Skeletal muscle tissue (tissue), 4 donors: ENCODE measurements around the gene PDF. TPM values are rescaled to one million over a fixed set of nuclear protein-coding genes. Genes with fewer than 3 reads are reported as not detected.

Experiments
- H3K27ac ChIP-seq: one replicate; pipeline ENCODE4 v1.7.0; 2013; ENCODE audit warnings: mild to moderate bottlenecking, low read depth, low read length, inconsistent platforms
- H3K27me3 ChIP-seq, 3 donors: one replicate each; pipeline ENCODE4 v1.7.0; 2013; ENCODE audit warnings: low read length in 3 of 3; ENCODE audit not compliant: control insufficient read depth in 3 of 3, insufficient read depth in 3 of 3
- H3K36me3 ChIP-seq, 3 donors: one replicate each; pipeline ENCODE4 v1.7.0; 2013; ENCODE audit warnings: low read length in 3 of 3; ENCODE audit not compliant: control insufficient read depth in 3 of 3, insufficient read depth in 3 of 3
- H3K4me1 ChIP-seq, 3 donors: one replicate each; pipeline ENCODE4 v1.7.0; 2013; ENCODE audit warnings: low read length in 3 of 3, mild to moderate bottlenecking in 3 of 3; ENCODE audit not compliant: control insufficient read depth in 3 of 3, insufficient read depth in 3 of 3
- H3K4me3 ChIP-seq, 3 donors: one replicate each; pipeline ENCODE4 v1.7.0; 2013; ENCODE audit warnings: low read length in 3 of 3
- H3K9ac ChIP-seq, 3 donors: one replicate each; pipeline ENCODE4 v1.7.0; 2013; ENCODE audit warnings: low read length in 3 of 3, mild to moderate bottlenecking in 3 of 3, moderate library complexity in 2 of 3, low read depth in 1 of 3
- H3K9me3 ChIP-seq, 3 donors: one replicate each; pipeline ENCODE4 v1.7.0; 2013; ENCODE audit warnings: low read length in 3 of 3; ENCODE audit not compliant: control insufficient read depth in 3 of 3
- total RNA-seq: library from RNA; depleted of rRNA; stranded (reverse); fragments of >200 nt; gene quantifications from one replicate; pipeline ENCODE4 v1.2.3, GENCODE V29; 2014
- donor health status: Osteomylitis.

PDF gene
- total RNA-seq, 1 donor from 2014 or later: 6.8 TPM

DNA sequence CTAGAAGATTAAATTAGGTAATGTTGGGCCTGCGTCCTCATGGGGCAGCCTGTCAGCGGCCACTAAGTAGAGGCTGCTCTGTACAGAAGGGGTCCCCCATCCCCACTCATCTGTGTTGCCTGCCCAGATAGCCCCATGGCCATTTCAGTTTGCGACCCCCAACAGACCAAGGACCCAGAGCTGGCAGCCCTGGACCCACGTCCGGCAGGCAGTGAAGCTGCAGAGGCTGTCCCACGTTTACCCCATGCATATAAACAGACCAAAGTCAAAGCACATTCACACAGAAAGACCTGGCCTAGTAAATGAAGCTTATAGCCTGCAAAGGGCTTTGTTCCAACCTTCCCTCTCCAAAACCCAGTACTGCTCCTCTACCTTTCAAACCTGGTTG is 4.6 kb downstream of the PDF start:
- H3K4me1 ChIP-seq: peaks cover 40 to 68% (median 60%) of the 10 kb centered on the region in 3 donors
- no peaks in the 10 kb centered on the region for H3K9me3 ChIP-seq
- peak overlapping the region in 2 of 3 donors; percentile 44 to 71 for H3K9ac ChIP-seq
- H3K4me3 ChIP-seq: peak overlapping the region; percentile 30 to 57 (median 48)
- peaks cover 39 to 45% (median 43%) of the 10 kb centered on the region in 3 donors for H3K36me3 ChIP-seq
- H3K27me3 ChIP-seq: no peaks in the 10 kb centered on the region
- peak overlapping the region; percentile 86 for H3K27ac ChIP-seq

GRCh38 chr16:69324585-69325253 is 5.7 kb downstream of the PDF start:
- Histone ChIP-seq H3K9ac (peak overlapping the region in 1 of 3 donors; percentile 64), H3K27ac (peak overlapping the region; percentile 86), H3K4me3 (peak overlapping the region in 1 of 3 donors; percentile 6), H3K27me3 (no peaks in the 10 kb centered on the region), H3K4me1 (peaks cover 40 to 68% (median 58%) of the 10 kb centered on the region in 3 donors), H3K36me3 (peaks cover 49 to 56% (median 53%) of the 10 kb centered on the region in 3 donors), H3K9me3 (no peaks in the 10 kb centered on the region)

GRCh38 chr16:69324013-69324531 is 6.3 kb downstream of the PDF start:
- H3K9me3 ChIP-seq: no peaks in the 10 kb centered on the region
- H3K27ac ChIP-seq: peak overlapping the region; percentile 86
- no peak overlapping the region for H3K4me3 ChIP-seq
- H3K36me3 ChIP-seq: peaks cover 56 to 62% (median 60%) of the 10 kb centered on the region in 3 donors
- peak overlapping the region in 1 of 3 donors; percentile 64 for H3K9ac ChIP-seq
- H3K4me1 ChIP-seq: peaks cover 34 to 62% (median 51%) of the 10 kb centered on the region in 3 donors
- no peaks in the 10 kb centered on the region for H3K27me3 ChIP-seq

DNA sequence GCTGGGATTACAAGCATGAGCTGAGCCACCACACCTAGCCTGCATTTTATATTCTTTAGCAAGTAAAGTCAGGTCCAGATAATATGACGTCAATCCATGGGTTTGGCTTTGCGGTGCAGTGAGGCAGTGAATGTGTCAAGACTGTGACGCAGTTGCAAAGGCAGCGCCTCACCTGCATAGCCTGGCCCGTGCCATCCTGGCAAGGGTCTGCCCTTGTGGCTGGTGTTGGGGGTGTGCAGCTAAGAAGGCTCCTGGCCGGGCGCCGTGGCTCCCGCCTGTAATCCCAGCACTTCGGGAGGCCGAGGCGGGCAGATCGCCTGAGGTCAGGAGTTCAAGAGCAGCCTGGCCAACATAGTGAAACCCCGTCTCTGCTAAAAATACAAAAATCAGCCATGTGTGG is 7.0 kb downstream of the PDF start:
- Histone ChIP-seq H3K27me3 (no peaks in the 10 kb centered on the region), H3K4me3 (no peak overlapping the region), H3K9me3 (no peaks in the 10 kb centered on the region), H3K9ac (peak overlapping the region in 1 of 3 donors; percentile 54), H3K27ac (peak overlapping the region; percentile 86), H3K36me3 (peaks cover 62 to 69% (median 66%) of the 10 kb centered on the region in 3 donors), H3K4me1 (peaks cover 27 to 57% (median 45%) of the 10 kb centered on the region in 3 donors)

- H3K4me1 ChIP-seq: peaks cover 20 to 52% (median 44%) of the 10 kb centered on the region in 3 donors
- H3K4me3 ChIP-seq: no peak overlapping the region
- H3K9me3 ChIP-seq: no peaks in the 10 kb centered on the region
- H3K9ac ChIP-seq: no peak overlapping the region
- H3K36me3 ChIP-seq: peaks cover 65 to 70% (median 67%) of the 10 kb centered on the region in 3 donors
- no peak overlapping the region for H3K27ac ChIP-seq
- H3K27me3 ChIP-seq: no peaks in the 10 kb centered on the region
These were observed 8.0 kb downstream of the PDF start for GRCh38 chr16:69322343-69322742.

- Histone ChIP-seq H3K27ac (no peak overlapping the region), H3K27me3 (no peaks in the 10 kb centered on the region), H3K9ac (no peak overlapping the region), H3K9me3 (no peaks in the 10 kb centered on the region), H3K36me3 (peaks cover 75 to 80% (median 77%) of the 10 kb centered on the region in 3 donors), H3K4me3 (no peak overlapping the region), H3K4me1 (peaks cover 8 to 49% (median 40%) of the 10 kb centered on the region in 3 donors)
These were observed 9.3 kb downstream of the PDF start for GRCh38 chr16:69321080-69321479.

- Histone ChIP-seq H3K36me3 (peaks cover 78 to 84% (median 79%) of the 10 kb centered on the region in 3 donors), H3K9me3 (no peaks in the 10 kb centered on the region), H3K4me3 (no peak overlapping the region), H3K9ac (no peak overlapping the region), H3K27ac (no peak overlapping the region), H3K27me3 (no peaks in the 10 kb centered on the region), H3K4me1 (peaks cover 4 to 49% (median 36%) of the 10 kb centered on the region in 3 donors)
These were observed 9.7 kb downstream of the PDF start for GRCh38 chr16:69320740-69321073.

GRCh38 chr16:69319826-69320739 is 10.3 kb downstream of the PDF start:
- H3K27me3 ChIP-seq: no peaks in the 10 kb centered on the region
- H3K9me3 ChIP-seq: no peaks in the 10 kb centered on the region
- no peak overlapping the region for H3K9ac ChIP-seq
- no peak overlapping the region for H3K27ac ChIP-seq
- no peak overlapping the region for H3K4me3 ChIP-seq
- peaks cover 2 to 45% (median 34%) of the 10 kb centered on the region in 3 donors for H3K4me1 ChIP-seq
- peaks cover 78 to 88% (median 81%) of the 10 kb centered on the region in 3 donors for H3K36me3 ChIP-seq

GRCh38 chr16:69319381-69319780 is 11.0 kb downstream of the PDF start:
- Histone ChIP-seq H3K36me3 (peaks cover 75 to 85% (median 81%) of the 10 kb centered on the region in 3 donors), H3K4me1 (peaks cover 2 to 39% (median 27%) of the 10 kb centered on the region in 3 donors), H3K4me3 (no peak overlapping the region), H3K9me3 (no peaks in the 10 kb centered on the region), H3K27ac (no peak overlapping the region), H3K9ac (no peak overlapping the region), H3K27me3 (no peaks in the 10 kb centered on the region)
